WTC11 (cell line): Measurements from ENCODE around the gene ATP9B. TPM values are rescaled to one million over a fixed set of nuclear protein-coding genes. Genes with fewer than 3 reads are reported as not detected.

Experiments used
- ATAC-seq: fragments of 200-7000 bp; cut with Tn5 transposase; 2 replicates; pipeline ENCODE4 v1.10.0; 2021; ENCODE audit warnings: mild to moderate bottlenecking, moderate library complexity
- CTCF ChIA-PET: fragments of 300-600 bp; sonication (Branson Sonifier 250); formaldehyde crosslinking; loops from one replicate; lab custom pipeline; 2021; ENCODE audit warnings: antibody characterized with exemption; lab: Charles Lee
- POLR2A ChIA-PET: fragments of 350-600 bp; sonication (Branson Sonifier 250); formaldehyde crosslinking; loops from one replicate; lab custom pipeline; 2021; ENCODE audit warnings: antibody characterized with exemption; lab: Charles Lee
- DNase-seq: peaks from one replicate; pipeline ENCODE4 v3.0.0; 2021; ENCODE audit warnings: low spot score
- H3K27ac Mint-ChIP-seq: 2 replicates; pipeline ENCODE4 v1.8.0; 2021; ENCODE audit warnings: mixed read lengths
- H3K27me3 Mint-ChIP-seq: 2 replicates; pipeline ENCODE4 v1.8.0; 2021; ENCODE audit warnings: low read depth, mild to moderate bottlenecking, moderate library complexity, mixed read lengths
- H3K36me3 Mint-ChIP-seq: 2 replicates; pipeline ENCODE4 v1.8.0; 2021; ENCODE audit warnings: mixed read lengths
- H3K4me1 Mint-ChIP-seq: 2 replicates; pipeline ENCODE4 v1.8.0; 2022; ENCODE audit warnings: mixed read lengths
- H3K4me3 Mint-ChIP-seq: 2 replicates; pipeline ENCODE4 v1.8.0; 2021; ENCODE audit warnings: mild to moderate bottlenecking, moderate library complexity, mixed read lengths
- H3K9me3 Mint-ChIP-seq: 2 replicates; pipeline ENCODE4 v1.8.0; 2021; ENCODE audit warnings: mixed read lengths
- ARID4B ChIP-seq: sonication (generic); formaldehyde crosslinking; IDR thresholded peaks from 2 replicates; pipeline ENCODE4 v1.8.0; 2023; ENCODE audit warnings: missing genetic modification reagents, mild to moderate bottlenecking, borderline replicate concordance
- ATF3 ChIP-seq: sonication (generic); formaldehyde crosslinking; conservative IDR thresholded peaks from 2 replicates; pipeline ENCODE4 v1.8.1; 2022; ENCODE audit warnings: mild to moderate bottlenecking, missing genetic modification reagents
- CREB1 ChIP-seq: sonication (generic); formaldehyde crosslinking; IDR thresholded peaks from 2 replicates; pipeline ENCODE4 v1.8.0; 2023; ENCODE audit warnings: mild to moderate bottlenecking, missing genetic modification reagents
- HMGA2 ChIP-seq: fragments of 250-450 bp; sonication (Bioruptor Pico); IDR thresholded peaks from 2 replicates; pipeline ENCODE4 v1.4.0; 2021; ENCODE audit warnings: mild to moderate bottlenecking, moderate library complexity
- MAX ChIP-seq: sonication (generic); formaldehyde crosslinking; IDR thresholded peaks from 2 replicates; pipeline ENCODE4 v1.8.0; 2022; ENCODE audit warnings: mild to moderate bottlenecking, missing genetic modification reagents
- MLX ChIP-seq: sonication (generic); formaldehyde crosslinking; IDR thresholded peaks from 2 replicates; pipeline ENCODE4 v1.8.1; 2023; ENCODE audit warnings: mild to moderate bottlenecking, missing genetic modification reagents, moderate library complexity
- MYBL2 ChIP-seq: sonication (generic); formaldehyde crosslinking; IDR thresholded peaks from 2 replicates; pipeline ENCODE4 v1.8.1; 2023; ENCODE audit warnings: mild to moderate bottlenecking, moderate library complexity, missing genetic modification reagents
- SMAD3 ChIP-seq: sonication (generic); formaldehyde crosslinking; IDR thresholded peaks from 2 replicates; pipeline ENCODE4 v1.8.0; 2022; ENCODE audit warnings: missing genetic modification reagents, mild to moderate bottlenecking, borderline replicate concordance
- STAT6 ChIP-seq: sonication (generic); formaldehyde crosslinking; conservative IDR thresholded peaks from 2 replicates; pipeline ENCODE4 v1.8.1; 2023; ENCODE audit warnings: mild to moderate bottlenecking, low read depth, missing genetic modification reagents, moderate library complexity
- ZMAT4 ChIP-seq: fragments of 250-450 bp; sonication (Bioruptor Pico); IDR thresholded peaks from 2 replicates; pipeline ENCODE4 v1.9.0; 2021; ENCODE audit warnings: mild to moderate bottlenecking
- ZNF138 ChIP-seq: sonication (generic); formaldehyde crosslinking; conservative IDR thresholded peaks from 2 replicates; pipeline ENCODE4 v1.8.1; 2022; ENCODE audit warnings: mild to moderate bottlenecking, moderate library complexity, missing genetic modification reagents
- ZNF281 ChIP-seq: sonication (generic); formaldehyde crosslinking; IDR thresholded peaks from 2 replicates; pipeline ENCODE4 v1.8.0; 2023; ENCODE audit warnings: mild to moderate bottlenecking, missing genetic modification reagents
- ZNF416 ChIP-seq: fragments of 250-450 bp; sonication (Bioruptor Pico); IDR thresholded peaks from 2 replicates; pipeline ENCODE4 v1.9.0; 2021; ENCODE audit warnings: mild to moderate bottlenecking, inconsistent platforms
- ZNF425 ChIP-seq: fragments of 250-450 bp; sonication (Bioruptor Pico); conservative IDR thresholded peaks from 2 replicates; pipeline ENCODE4 v1.9.0; 2021; ENCODE audit warnings: mild to moderate bottlenecking
- ZNF671 ChIP-seq: fragments of 250-450 bp; sonication (Bioruptor Pico); IDR thresholded peaks from 2 replicates; pipeline ENCODE4 v1.8.0; 2021; ENCODE audit warnings: mild to moderate bottlenecking
- total RNA-seq: library from RNA; stranded (reverse); gene quantifications from 3 replicates; pipeline ENCODE4 v1.2.3, GENCODE V29; 2021

The ATP9B gene
- total RNA-seq, 1 experiment from 2014 or later: 19.0 TPM

GRCh38 chr18:79173742-79174141 lies 104.5 kb downstream of the ATP9B start:
- no peak overlapping the region for H3K4me3 Mint-ChIP-seq
- peaks cover 5% of the 10 kb centered on the region; the same call in 1 of the 2 replicates for H3K36me3 Mint-ChIP-seq
- CTCF ChIA-PET: no interaction called here
- ATAC-seq (no peak), DNase-seq (no peak)
- peaks cover 9% of the 10 kb centered on the region for H3K4me1 Mint-ChIP-seq
- H3K27me3 Mint-ChIP-seq: no peaks in the 10 kb centered on the region
- H3K9me3 Mint-ChIP-seq: no peaks in the 10 kb centered on the region
- H3K27ac Mint-ChIP-seq: no peak overlapping the region
- TF ChIP-seq ZNF416 (CRISPR knock-in tag) (no peak), ZNF671 (CRISPR knock-in tag) (no peak), ZMAT4 (no peak), ZNF138 (CRISPR knock-in tag) (no peak), CREB1 (CRISPR knock-in tag) (no peak), ATF3 (CRISPR knock-in tag) (no peak), SMAD3 (CRISPR knock-in tag) (no peak), MAX (CRISPR knock-in tag) (no peak), ZNF281 (CRISPR knock-in tag) (no peak), STAT6 (CRISPR knock-in tag) (no peak), ARID4B (CRISPR knock-in tag) (no peak), MLX (CRISPR knock-in tag) (no peak), HMGA2 (no peak)
- POLR2A ChIA-PET: no interaction called here

GRCh38 chr18:79178113-79178531 lies 108.9 kb downstream of the ATP9B start:
- no peak for DNase-seq
- CTCF ChIA-PET: no interaction called here
- Mint-ChIP-seq H3K27ac (peak overlapping the region; percentile 46; the same call in 1 of the 2 replicates), H3K27me3 (no peaks in the 10 kb centered on the region), H3K9me3 (no peaks in the 10 kb centered on the region), H3K4me3 (no peak overlapping the region), H3K36me3 (0 out of 2 replicates have a peak, but pooled peaks cover 2% of the 10 kb centered on the region), H3K4me1 (peaks cover 35% of the 10 kb centered on the region)
- TF ChIP-seq MYBL2 (CRISPR knock-in tag) (no peak), ZNF425 (CRISPR knock-in tag) (no peak)
- POLR2A ChIA-PET: no interaction called here
- no peak for ATAC-seq
